Liver (tissue), 9 donors: ENCODE results near the gene DNPH1. TPM values are rescaled to one million over a fixed set of nuclear protein-coding genes. Genes with fewer than 3 reads are reported as not detected.

Experiments
- DNase-seq: peaks from one replicate; pipeline ENCODE4 v3.0.0-alpha.2; 2017; ENCODE audit warnings: low spot score
- H3K27ac ChIP-seq, 2 donors: one replicate each; pipeline ENCODE4 v1.7.0; 2013; ENCODE audit warnings: inconsistent platforms in 2 of 2, low read length in 2 of 2, control low read depth in 1 of 2, low read depth in 1 of 2, mild to moderate bottlenecking in 1 of 2
- H3K27me3 ChIP-seq, 4 donors: one replicate each; pipeline versions ENCODE4 v1.6.1 to v1.7.0; 2013; ENCODE audit warnings: low read length in 3 of 4, inconsistent platforms in 1 of 4, mild to moderate bottlenecking in 1 of 4, moderate library complexity in 1 of 4; ENCODE audit not compliant: control insufficient read depth in 4 of 4, insufficient read depth in 4 of 4
- H3K36me3 ChIP-seq, 4 donors: one replicate each; pipeline versions ENCODE4 v1.6.1 to v1.7.0; 2013; ENCODE audit warnings: low read length in 3 of 4, mild to moderate bottlenecking in 3 of 4, low read depth in 1 of 4, moderate library complexity in 1 of 4; ENCODE audit not compliant: control insufficient read depth in 4 of 4, insufficient read depth in 3 of 4
- H3K4me1 ChIP-seq, 4 donors: one replicate each; pipeline versions ENCODE4 v1.6.1 to v1.7.0; 2013; ENCODE audit warnings: low read length in 3 of 4, mild to moderate bottlenecking in 3 of 4, moderate library complexity in 1 of 4; ENCODE audit not compliant: control insufficient read depth in 4 of 4, insufficient read depth in 4 of 4
- H3K4me3 ChIP-seq, 3 donors: one replicate each; pipeline versions ENCODE4 v1.6.1 to v1.7.0; 2013; ENCODE audit warnings: low read length in 3 of 3, control low read depth in 1 of 3, low read depth in 1 of 3, mild to moderate bottlenecking in 1 of 3
- H3K9ac ChIP-seq, 2 donors: one replicate each; pipeline ENCODE4 v1.7.0; 2013; ENCODE audit warnings: low read length in 2 of 2, mild to moderate bottlenecking in 2 of 2, moderate library complexity in 2 of 2, control low read depth in 1 of 2, low read depth in 1 of 2
- H3K9me3 ChIP-seq, 4 donors: one replicate each; pipeline versions ENCODE4 v1.6.1 to v1.7.0; 2013; ENCODE audit warnings: low read length in 3 of 4; ENCODE audit not compliant: control insufficient read depth in 4 of 4
- ATF3 ChIP-seq: IDR thresholded peaks from 2 replicates; pipeline ENCODE4 v1.6.1; 2016; ENCODE audit warnings: antibody characterized with exemption
- CTCF ChIP-seq: fragments of 150-350 bp; IDR thresholded peaks from 2 replicates; pipeline ENCODE4 v1.5.1; 2017; ENCODE audit warnings: improper control_type of control experiment, low read depth, low read length; ENCODE audit not compliant: missing input control
- EGR1 ChIP-seq, 2 donors: IDR thresholded peaks; 2 replicates each; pipeline ENCODE4 v1.6.1; 2016 to 2018; ENCODE audit warnings: antibody characterized with exemption in 2 of 2, low read depth in 2 of 2
- FOXA1 ChIP-seq: IDR thresholded peaks from 2 replicates; pipeline ENCODE4 v1.6.1; 2016; ENCODE audit warnings: antibody characterized with exemption
- FOXA2 ChIP-seq: IDR thresholded peaks from 2 replicates; pipeline ENCODE4 v1.6.1; 2016; ENCODE audit warnings: antibody characterized with exemption
- GABPA ChIP-seq, 2 donors: IDR thresholded peaks in 1 of 2; conservative IDR thresholded peaks in 1 of 2; 2 replicates each; pipeline ENCODE4 v1.6.1; 2016; ENCODE audit warnings: antibody characterized with exemption in 2 of 2, mild to moderate bottlenecking in 1 of 2, moderate library complexity in 1 of 2
- HNF4A ChIP-seq, 2 donors: conservative IDR thresholded peaks; 2 replicates each; pipeline ENCODE4 v1.6.1; 2016; ENCODE audit warnings: antibody characterized with exemption in 2 of 2, mild to moderate bottlenecking in 2 of 2
- HNF4G ChIP-seq: IDR thresholded peaks from 2 replicates; pipeline ENCODE4 v1.6.1; 2016; ENCODE audit warnings: antibody characterized with exemption
- JUND ChIP-seq, 2 donors: IDR thresholded peaks; 2 replicates each; pipeline ENCODE4 v1.6.1; 2016; ENCODE audit warnings: antibody characterized with exemption in 2 of 2
- NR2F2 ChIP-seq: IDR thresholded peaks from 2 replicates; pipeline ENCODE4 v1.6.1; 2016; ENCODE audit warnings: antibody characterized with exemption
- RAD21 ChIP-seq, 2 donors: IDR thresholded peaks; 2 replicates each; pipeline ENCODE4 v1.6.1; 2016; ENCODE audit warnings: antibody characterized with exemption in 2 of 2, mild to moderate bottlenecking in 2 of 2
- RXRA ChIP-seq, 2 donors: IDR thresholded peaks; 2 replicates each; pipeline ENCODE4 v1.6.1; 2017 to 2018; ENCODE audit warnings: antibody characterized with exemption in 2 of 2, mild to moderate bottlenecking in 1 of 2
- SP1 ChIP-seq: IDR thresholded peaks from 2 replicates; pipeline ENCODE4 v1.6.1; 2018; ENCODE audit warnings: antibody characterized with exemption, mild to moderate bottlenecking
- TAF1 ChIP-seq: conservative IDR thresholded peaks from 2 replicates; pipeline ENCODE4 v1.6.1; 2016; ENCODE audit warnings: antibody characterized with exemption, mild to moderate bottlenecking
- YY1 ChIP-seq: IDR thresholded peaks from 2 replicates; pipeline ENCODE4 v1.6.1; 2016; ENCODE audit warnings: antibody characterized with exemption, mild to moderate bottlenecking
- ZBTB33 ChIP-seq: IDR thresholded peaks from 2 replicates; pipeline ENCODE4 v1.6.1; 2016; ENCODE audit warnings: antibody characterized with exemption
- WGBS: extraction: QIAGEN DNeasy Blood & Tissue Kit; methylation state at CpG from one replicate; pipeline ENCODE4 v1.1.7; 2013; 5-methylcytosine and 5-hydroxymethylcytosine counted together
- polyA plus RNA-seq, 2 donors: library from polyadenylated mRNA; stranded (reverse) in 1 of 2; unstranded in 1 of 2; fragments of 200-250 nt in 1 of 2; fragments of >200 nt in 1 of 2; fragmentation: Nextera tagmentation in 1 of 2; extraction: Ambion mirVana in 1 of 2; gene quantifications; one replicate each; pipeline versions ENCODE4 v1.2.1 to v1.2.3, GENCODE V29; 2013 to 2015
- total RNA-seq, 2 donors: library from RNA; depleted of rRNA; stranded (reverse); fragments of >200 nt; gene quantifications; one replicate each; pipeline ENCODE4 v1.2.3, GENCODE V29; 2014
- donor health status: healthy.
- donor health status: healthy.
- donor health status: healthy.
- donor health status: healthy.
- donor health status: healthy.

Gene DNPH1
- total and polyA plus RNA-seq, 4 donors, result 53.2 to 195 (median 103) TPM

DNA sequence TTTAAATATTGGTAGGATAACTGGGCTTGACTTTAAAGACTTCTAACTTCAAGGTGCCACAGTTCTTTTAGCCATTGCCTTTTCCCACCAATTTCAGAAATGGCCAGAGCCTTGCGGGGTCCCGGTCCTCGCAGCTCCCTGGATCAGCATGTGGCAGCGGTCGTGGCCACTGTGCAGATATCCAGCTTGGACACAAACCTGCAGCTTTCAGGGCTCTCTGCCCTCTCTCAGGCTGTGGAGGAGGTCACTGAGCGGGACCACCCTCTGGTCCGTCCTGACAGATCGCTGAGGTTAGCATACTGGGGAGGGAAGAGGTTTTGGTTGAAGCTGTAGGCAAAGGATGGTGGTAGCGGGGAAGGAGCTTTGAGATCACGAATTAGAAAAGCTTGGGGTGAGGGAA, 40.9 kb downstream of the DNPH1 start:
- Histone ChIP-seq H3K9ac (no peak overlapping the region), H3K27ac (no peak overlapping the region), H3K4me1 (peaks cover 0 to under 1% (median under 1%) of the 10 kb centered on the region in 4 donors), H3K36me3 (peaks cover 7 to 41% (median 18%) of the 10 kb centered on the region in 4 donors), H3K9me3 (no peaks in the 10 kb centered on the region), H3K4me3 (no peak overlapping the region), H3K27me3 (no peaks in the 10 kb centered on the region)
- TF ChIP-seq JUND (IDR thresholded peaks at IDR 0.05) (no peak), RXRA (IDR thresholded peaks at IDR 0.05) (no peak), CTCF (no peak), ZBTB33 (no peak), EGR1 (IDR thresholded peaks at IDR 0.05; ENCODE audit: low read depth in 2 of 2) (no peak), ATF3 (no peak), YY1 (no peak), FOXA1 (no peak), FOXA2 (no peak), NR2F2 (no peak), SP1 (no peak), GABPA (IDR thresholded peaks at IDR 0.05 in 1 of 2, conservative IDR thresholded peaks at IDR 0.05 in 1 of 2) (no peak), TAF1 (no peak), RAD21 (IDR thresholded peaks at IDR 0.05) (no peak)
- 93% methylated on average over 10 of the region's 10 CpGs for WGBS
- DNase-seq, result no peak

GRCh38 chr6:43187821-43188220, 41.5 kb downstream of the DNPH1 start:
- DNase-seq, result no peak
- no peak overlapping the region for H3K27ac ChIP-seq
- H3K36me3 ChIP-seq, result peaks cover 3 to 36% (median 17%) of the 10 kb centered on the region in 4 donors
- H3K4me3 ChIP-seq, result no peak overlapping the region
- no peaks in the 10 kb centered on the region for H3K9me3 ChIP-seq
- WGBS, result 96% methylated on average over 7 of the region's 7 CpGs
- TF ChIP-seq YY1, result no peak
- no peak for TF ChIP-seq HNF4A (conservative IDR thresholded peaks at IDR 0.05)
- no peak for TF ChIP-seq HNF4G
- TF ChIP-seq JUND (IDR thresholded peaks at IDR 0.05), result no peak
- no peak for TF ChIP-seq ZBTB33
- no peak for TF ChIP-seq TAF1
- no peak for TF ChIP-seq ATF3
- TF ChIP-seq NR2F2, result no peak
- peaks cover 0 to 6% (median 6%) of the 10 kb centered on the region in 4 donors for H3K4me1 ChIP-seq
- no peaks in the 10 kb centered on the region for H3K27me3 ChIP-seq
- H3K9ac ChIP-seq, result no peak overlapping the region
